PC-3 (cell line): ENCODE data around the gene LRBA. TPM values are rescaled to one million over a fixed set of nuclear protein-coding genes. Genes with fewer than 3 reads are reported as not detected.

Source experiments
- ATAC-seq: fragments of 200-7000 bp; cut with Tn5 transposase; 2 replicates; pipeline ENCODE4 v1.9.1; 2020; ENCODE audit warnings: mild to moderate bottlenecking, moderate library complexity
- BruUV-seq: library from RNA; stranded (reverse); fragments of 400-500 nt; replicated peaks from 2 replicates; lab custom pipeline; 2021; lab: Mats Ljungman, UMichigan
- CTCF ChIA-PET: fragments of 300-600 bp; sonication (Branson Sonifier 250); formaldehyde crosslinking; loops from one replicate; lab custom pipeline; 2022; ENCODE audit warnings: antibody characterized with exemption; lab: Charles Lee
- POLR2A ChIA-PET: fragments of 300-600 bp; sonication (Branson Sonifier 250); formaldehyde crosslinking; loops from one replicate; lab custom pipeline; 2022; ENCODE audit warnings: antibody characterized with exemption; ENCODE audit not compliant: unreplicated experiment; lab: Charles Lee
- DNase-seq: peaks from one replicate; pipeline ENCODE4 v3.0.0-alpha.2; 2015
- H2AFZ ChIP-seq: fragments of 300-600 bp; sonication (generic); 2 replicates; pipeline ENCODE4 v1.6.0; 2016; ENCODE audit warnings: antibody characterized with exemption, low read length
- H3F3A ChIP-seq: fragments of 300-600 bp; sonication (generic); one replicate; pipeline ENCODE4 v1.6.0; 2017; ENCODE audit warnings: antibody characterized with exemption, low read length, control low read depth, mild to moderate bottlenecking; ENCODE audit not compliant: unreplicated experiment
- H3K27ac ChIP-seq: fragments of 300-600 bp; sonication (generic); 2 replicates; pipeline ENCODE4 v1.5.1; 2016; ENCODE audit warnings: mild to moderate bottlenecking, low read length
- H3K27me3 ChIP-seq: fragments of 300-600 bp; sonication (generic); 2 replicates; pipeline ENCODE4 v1.6.1; 2016; ENCODE audit warnings: low read length, mixed read lengths
- H3K36me3 ChIP-seq: fragments of 300-600 bp; sonication (generic); 2 replicates; pipeline ENCODE4 v1.6.1; 2016; ENCODE audit warnings: low read depth, mixed run types, low read length, mixed read lengths
- H3K4me1 ChIP-seq: fragments of 300-600 bp; sonication (generic); 2 replicates; pipeline ENCODE4 v1.5.1; 2016; ENCODE audit warnings: low read length; ENCODE audit not compliant: insufficient read depth
- H3K4me2 ChIP-seq: fragments of 300-600 bp; sonication (generic); 2 replicates; pipeline ENCODE4 v1.6.0; 2016; ENCODE audit warnings: low read length
- H3K4me3 ChIP-seq: fragments of 300-600 bp; sonication (generic); 2 replicates; pipeline ENCODE4 v1.5.1; 2016; ENCODE audit warnings: mild to moderate bottlenecking, low read length, mixed read lengths
- H3K79me2 ChIP-seq: fragments of 300-600 bp; sonication (generic); 2 replicates; pipeline ENCODE4 v1.6.1; 2017; ENCODE audit warnings: low read length, mixed read lengths
- H3K9ac ChIP-seq: fragments of 300-600 bp; sonication (generic); 2 replicates; pipeline ENCODE4 v1.6.0; 2016; ENCODE audit warnings: mild to moderate bottlenecking, low read length
- H3K9me2 ChIP-seq: fragments of 300-600 bp; sonication (generic); replicated peaks from 2 replicates; pipeline ENCODE4 v1.6.1; 2016; ENCODE audit warnings: mixed run types, low read length, mixed read lengths
- H3K9me3 ChIP-seq: fragments of 300-600 bp; sonication (generic); 2 replicates; pipeline ENCODE4 v1.6.1; 2016; ENCODE audit warnings: low read length, mixed read lengths
- H4K20me1 ChIP-seq: fragments of 300-600 bp; sonication (generic); 2 replicates; pipeline ENCODE4 v1.6.1; 2016; ENCODE audit warnings: low read length, mixed read lengths
- EZH2 ChIP-seq: fragments of 300-600 bp; sonication (generic); IDR thresholded peaks from one replicate; pipeline ENCODE4 v1.6.1; 2017; ENCODE audit warnings: antibody characterized with exemption, mild to moderate bottlenecking, low read length; ENCODE audit not compliant: unreplicated experiment
- EZH2phosphoT487 ChIP-seq: fragments of 300-600 bp; sonication (generic); IDR thresholded peaks from 2 replicates; pipeline ENCODE4 v1.6.1; 2018; ENCODE audit warnings: mild to moderate bottlenecking, antibody characterized with exemption, low read length, borderline replicate concordance
- intact Hi-C: fragments of 100-400 bp; cut with micrococcal nuclease; formaldehyde crosslinking; loops from 2 replicates; pipeline ENCODE4 v1.9.0; 2023
- total RNA-seq: library from RNA; depleted of rRNA; stranded (reverse); fragments of >200 nt; gene quantifications from 2 replicates; pipeline ENCODE4 v1.2.3, GENCODE V29; 2014
- TF ChIP-seq, protein P1 (sequence below): fragments of 300-600 bp; sonication (generic); conservative IDR thresholded peaks from 2 replicates; pipeline ENCODE4 v1.5.1; 2017; ENCODE audit warnings: antibody characterized with exemption, low read depth, mild to moderate bottlenecking, low read length

LRBA gene
- total RNA-seq, 1 experiment from 2014 or later, result 40.8 TPM

DNA sequence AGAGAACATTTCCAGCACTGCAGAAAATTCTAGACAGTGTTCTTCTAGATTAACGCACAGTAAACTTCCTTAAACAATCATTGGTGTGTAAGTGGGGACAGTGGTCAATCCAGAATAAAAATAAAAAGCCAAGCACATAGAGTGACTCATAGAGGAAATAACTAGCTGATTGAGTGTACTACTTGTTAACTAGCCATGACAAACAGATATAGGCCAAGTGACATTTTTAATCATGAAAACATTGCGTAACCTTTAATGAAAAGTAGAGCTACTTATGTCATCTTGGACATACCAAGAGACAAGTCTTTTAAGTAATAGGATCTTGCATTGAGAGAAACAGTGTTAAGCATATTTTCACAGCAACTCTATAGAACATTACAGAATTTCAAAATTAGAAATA is 667.0 kb downstream of the LRBA start:
- H3K27me3 ChIP-seq, result no peaks in the 10 kb centered on the region
- no peaks in the 10 kb centered on the region for H3K9me2 ChIP-seq
- peak overlapping the region; percentile 33; the same call in 1 of the 2 replicates for H3K27ac ChIP-seq
- ChIA-PET CTCF (no interaction called here), POLR2A (interaction anchor here (0.6 kb wide), 1 partner anchor 19 kb away, joined by 4 read pairs; no protein-coding TSS in a partner anchor)
- peak; percentile 89 for DNase-seq
- intact Hi-C loops, result loop anchor here (2.0 kb wide), 1 partner anchor 49 kb away; no protein-coding TSS in a partner anchor
- no peaks in the 10 kb centered on the region for H3K9me3 ChIP-seq
- no peak overlapping the region; the same call in 1 of the 2 replicates for H3K4me2 ChIP-seq
- no peaks in the 10 kb centered on the region for H3F3A ChIP-seq
- no peak overlapping the region for H2AFZ ChIP-seq
- peak; percentile 99 for ATAC-seq
- BruUV-seq, result no TSS peak
- H4K20me1 ChIP-seq, result no peaks in the 10 kb centered on the region
- no peak overlapping the region for H3K4me3 ChIP-seq
- H3K9ac ChIP-seq, result no peak overlapping the region
- peaks cover 5% of the 10 kb centered on the region for H3K4me1 ChIP-seq
- H3K36me3 ChIP-seq, result no peaks in the 10 kb centered on the region
- H3K79me2 ChIP-seq, result no peaks in the 10 kb centered on the region
- TF ChIP-seq EZH2, result no peak
- TF ChIP-seq, protein P1, sequence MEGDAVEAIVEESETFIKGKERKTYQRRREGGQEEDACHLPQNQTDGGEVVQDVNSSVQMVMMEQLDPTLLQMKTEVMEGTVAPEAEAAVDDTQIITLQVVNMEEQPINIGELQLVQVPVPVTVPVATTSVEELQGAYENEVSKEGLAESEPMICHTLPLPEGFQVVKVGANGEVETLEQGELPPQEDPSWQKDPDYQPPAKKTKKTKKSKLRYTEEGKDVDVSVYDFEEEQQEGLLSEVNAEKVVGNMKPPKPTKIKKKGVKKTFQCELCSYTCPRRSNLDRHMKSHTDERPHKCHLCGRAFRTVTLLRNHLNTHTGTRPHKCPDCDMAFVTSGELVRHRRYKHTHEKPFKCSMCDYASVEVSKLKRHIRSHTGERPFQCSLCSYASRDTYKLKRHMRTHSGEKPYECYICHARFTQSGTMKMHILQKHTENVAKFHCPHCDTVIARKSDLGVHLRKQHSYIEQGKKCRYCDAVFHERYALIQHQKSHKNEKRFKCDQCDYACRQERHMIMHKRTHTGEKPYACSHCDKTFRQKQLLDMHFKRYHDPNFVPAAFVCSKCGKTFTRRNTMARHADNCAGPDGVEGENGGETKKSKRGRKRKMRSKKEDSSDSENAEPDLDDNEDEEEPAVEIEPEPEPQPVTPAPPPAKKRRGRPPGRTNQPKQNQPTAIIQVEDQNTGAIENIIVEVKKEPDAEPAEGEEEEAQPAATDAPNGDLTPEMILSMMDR, result no peak
- TF ChIP-seq EZH2phosphoT487, result no peak

DNA sequence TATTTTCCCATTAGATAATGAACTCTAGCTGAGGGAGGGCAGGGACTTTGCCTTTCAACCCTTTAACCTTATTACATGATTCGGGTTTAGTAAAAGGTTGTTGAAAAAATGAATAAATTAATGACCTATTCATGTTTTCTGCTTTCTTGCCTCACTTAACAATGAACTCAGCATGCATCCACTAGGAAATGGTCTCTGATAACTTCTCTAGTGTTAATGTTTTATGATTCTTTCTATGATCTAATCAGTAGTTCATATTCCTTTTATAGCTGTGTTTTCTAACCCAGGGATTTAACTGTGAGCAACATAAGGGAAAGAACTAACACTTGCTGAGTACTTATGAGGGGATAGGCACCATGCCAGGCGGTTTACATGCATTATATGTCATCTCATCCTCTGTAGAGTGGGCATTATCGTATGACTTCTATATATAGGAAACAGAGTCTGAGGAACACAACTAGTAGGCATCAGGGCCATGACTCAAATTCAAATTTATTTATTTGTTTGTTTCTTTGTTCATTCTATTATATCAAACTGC is 669.8 kb downstream of the LRBA start:
- Histone ChIP-seq H4K20me1 (no peaks in the 10 kb centered on the region), H3K9ac (no peak overlapping the region), H3K9me2 (no peaks in the 10 kb centered on the region), H3K4me1 (peaks cover 5% of the 10 kb centered on the region), H2AFZ (no peak overlapping the region), H3K27me3 (no peaks in the 10 kb centered on the region), H3K79me2 (no peaks in the 10 kb centered on the region), H3K36me3 (no peaks in the 10 kb centered on the region), H3K9me3 (no peaks in the 10 kb centered on the region), H3F3A (no peaks in the 10 kb centered on the region), H3K4me2 (no peak overlapping the region), H3K4me3 (no peak overlapping the region), H3K27ac (no peak overlapping the region)
- intact Hi-C loops, result no loop called here
- ATAC-seq, result no peak
- BruUV-seq, result no TSS peak
- no peak for DNase-seq
- ChIA-PET POLR2A (no interaction called here), CTCF (no interaction called here)
- TF ChIP-seq EZH2phosphoT487, result no peak
- no peak for TF ChIP-seq EZH2
- TF ChIP-seq, protein P1, result no peak

DNA sequence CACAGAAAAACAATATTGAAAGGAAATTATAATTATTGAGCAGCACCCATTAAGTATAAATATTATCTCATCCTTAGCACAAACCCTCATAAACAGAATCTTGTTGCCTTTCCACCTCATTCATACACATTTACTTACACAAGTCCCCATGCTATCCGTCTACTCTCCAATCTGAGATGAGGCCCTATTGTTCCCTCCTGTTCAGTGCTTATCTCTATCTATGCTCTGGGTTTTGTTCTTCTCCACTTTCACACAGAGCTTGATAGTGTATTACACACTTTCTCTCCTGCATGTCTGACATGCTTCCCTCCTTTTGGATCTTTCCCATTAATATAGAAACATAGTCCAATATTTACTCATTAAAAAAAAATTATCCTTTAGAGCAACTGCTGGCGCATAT is 671.3 kb downstream of the LRBA start:
- BruUV-seq, result no TSS peak
- Histone ChIP-seq H4K20me1 (no peaks in the 10 kb centered on the region), H3K4me2 (no peak overlapping the region), H3K9me3 (no peaks in the 10 kb centered on the region), H3K9ac (no peak overlapping the region), H3K36me3 (no peaks in the 10 kb centered on the region), H3K4me3 (no peak overlapping the region), H3K27me3 (no peaks in the 10 kb centered on the region), H3K27ac (no peak overlapping the region), H3K79me2 (no peaks in the 10 kb centered on the region), H3K9me2 (no peaks in the 10 kb centered on the region), H2AFZ (no peak overlapping the region), H3K4me1 (peaks cover 5% of the 10 kb centered on the region), H3F3A (no peaks in the 10 kb centered on the region)
- TF ChIP-seq EZH2, result no peak
- ChIA-PET POLR2A (no interaction called here), CTCF (no interaction called here)
- no peak for ATAC-seq
- intact Hi-C loops, result no loop called here
- DNase-seq, result no peak
